ENCODE measurements around the gene QRSL1. TPM values are rescaled to one million over a fixed set of nuclear protein-coding genes. Genes with fewer than 3 reads are reported as not detected.
A peak's percentile ranks its signal among the peaks of the same experiment; 100 is the strongest.
"Not testable (repeated sequence)": the region's sequence is repeated elsewhere in the genome, so short reads cannot be mapped to it uniquely, and the experiment has no call there.

The QRSL1 gene
- total RNA-seq, 2 donors from 2014 or later = 6.1 to 9.4 TPM

DNA sequence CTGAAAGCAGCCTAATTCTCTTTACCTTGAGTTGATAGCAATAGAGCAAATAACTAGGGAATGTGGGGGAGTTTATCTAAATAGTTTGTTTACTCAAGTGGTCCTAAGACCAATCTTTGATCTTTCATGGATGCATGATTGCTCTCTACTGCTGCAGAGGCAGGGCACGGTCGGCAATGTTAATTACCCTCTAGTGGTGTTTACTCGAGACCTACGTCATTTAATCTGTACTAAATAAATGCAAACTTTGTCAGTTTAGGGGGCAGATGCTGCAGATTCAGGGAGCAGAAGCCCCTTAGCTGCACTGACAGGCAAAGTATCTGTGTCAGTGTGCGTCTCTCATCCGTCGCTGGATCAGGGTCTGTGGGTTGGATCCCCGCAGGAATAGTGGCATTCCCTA lies 7.0 kb upstream of the QRSL1 start:
- intact Hi-C loops (cut with DNase I) = no loop called here
- no peak for DNase-seq (ENCODE audit: low spot score)
- 92% methylated on average over 8 of the region's 8 CpGs for WGBS
- TF ChIP-seq, protein P1, sequence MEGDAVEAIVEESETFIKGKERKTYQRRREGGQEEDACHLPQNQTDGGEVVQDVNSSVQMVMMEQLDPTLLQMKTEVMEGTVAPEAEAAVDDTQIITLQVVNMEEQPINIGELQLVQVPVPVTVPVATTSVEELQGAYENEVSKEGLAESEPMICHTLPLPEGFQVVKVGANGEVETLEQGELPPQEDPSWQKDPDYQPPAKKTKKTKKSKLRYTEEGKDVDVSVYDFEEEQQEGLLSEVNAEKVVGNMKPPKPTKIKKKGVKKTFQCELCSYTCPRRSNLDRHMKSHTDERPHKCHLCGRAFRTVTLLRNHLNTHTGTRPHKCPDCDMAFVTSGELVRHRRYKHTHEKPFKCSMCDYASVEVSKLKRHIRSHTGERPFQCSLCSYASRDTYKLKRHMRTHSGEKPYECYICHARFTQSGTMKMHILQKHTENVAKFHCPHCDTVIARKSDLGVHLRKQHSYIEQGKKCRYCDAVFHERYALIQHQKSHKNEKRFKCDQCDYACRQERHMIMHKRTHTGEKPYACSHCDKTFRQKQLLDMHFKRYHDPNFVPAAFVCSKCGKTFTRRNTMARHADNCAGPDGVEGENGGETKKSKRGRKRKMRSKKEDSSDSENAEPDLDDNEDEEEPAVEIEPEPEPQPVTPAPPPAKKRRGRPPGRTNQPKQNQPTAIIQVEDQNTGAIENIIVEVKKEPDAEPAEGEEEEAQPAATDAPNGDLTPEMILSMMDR (IDR thresholded peaks at IDR 0.05) = no peak
- TF ChIP-seq POLR2AphosphoS5 (IDR thresholded peaks at IDR 0.05) = no peak
- no peak for TF ChIP-seq POLR2A (IDR thresholded peaks at IDR 0.05)
- H3K4me3 ChIP-seq = no peak overlapping the region
- no peaks in the 10 kb centered on the region for H3K27me3 ChIP-seq (replicated peaks; ENCODE audit: insufficient read depth)
- H3K36me3 ChIP-seq = no peaks in the 10 kb centered on the region
- H3K4me1 ChIP-seq (replicated peaks) = no peaks in the 10 kb centered on the region
- H3K9me3 ChIP-seq = no peaks in the 10 kb centered on the region
- no peak overlapping the region for H3K27ac ChIP-seq

DNA sequence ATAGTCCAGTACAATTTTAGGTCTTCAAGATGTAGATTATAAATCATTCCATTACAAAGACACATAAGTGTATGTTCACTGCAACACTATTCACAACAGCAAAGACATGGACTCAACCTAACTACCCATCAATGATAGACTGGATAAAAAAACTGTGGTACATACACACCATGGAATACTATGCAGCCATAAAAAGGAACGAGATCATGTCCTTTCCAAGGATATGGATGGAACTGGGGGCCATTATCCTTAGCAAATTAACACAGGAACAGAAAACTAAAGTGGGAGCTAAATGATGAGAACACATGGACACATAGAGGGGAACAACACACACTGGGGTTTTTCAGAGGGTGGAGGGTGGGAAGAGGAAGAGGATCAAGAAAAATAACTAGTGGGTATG lies 6.3 kb upstream of the QRSL1 start:
- H3K4me1 ChIP-seq (replicated peaks) = no peaks in the 10 kb centered on the region
- no peaks in the 10 kb centered on the region for H3K27me3 ChIP-seq (replicated peaks; ENCODE audit: insufficient read depth)
- 90% methylated on average over 1 of the region's 1 CpG for WGBS
- H3K27ac ChIP-seq = no peak overlapping the region
- no peaks in the 10 kb centered on the region for H3K9me3 ChIP-seq
- intact Hi-C loops (cut with DNase I) = no loop called here
- no peak for DNase-seq (ENCODE audit: low spot score)
- TF ChIP-seq POLR2AphosphoS5 (IDR thresholded peaks at IDR 0.05) = no peak
- TF ChIP-seq, protein P1 (IDR thresholded peaks at IDR 0.05) = no peak
- TF ChIP-seq POLR2A (IDR thresholded peaks at IDR 0.05) = no peak
- H3K36me3 ChIP-seq = no peaks in the 10 kb centered on the region
- H3K4me3 ChIP-seq = no peak overlapping the region

DNA sequence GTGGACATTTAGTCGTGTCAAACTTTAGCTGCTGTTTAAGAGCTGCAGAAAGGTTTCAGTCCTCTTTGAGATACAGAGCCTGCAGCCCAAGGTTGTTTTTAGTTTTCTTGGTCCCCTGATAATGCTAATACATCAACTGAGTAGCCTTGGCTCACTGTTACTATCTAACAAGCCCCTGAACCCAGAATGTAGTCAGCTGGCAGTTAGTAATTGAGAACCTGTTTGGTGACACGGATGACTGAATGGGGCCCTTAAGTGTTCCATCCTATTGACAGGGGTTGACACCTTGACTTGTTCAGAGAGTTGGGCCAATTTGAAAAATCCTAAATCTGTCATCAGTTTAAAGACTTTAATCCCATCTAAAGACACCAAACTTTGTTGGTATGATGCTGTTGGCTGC lies 2.9 kb upstream of the QRSL1 start:
- no peaks in the 10 kb centered on the region for H3K9me3 ChIP-seq
- H3K4me1 ChIP-seq (replicated peaks) = no peaks in the 10 kb centered on the region
- no peaks in the 10 kb centered on the region for H3K27me3 ChIP-seq (replicated peaks; ENCODE audit: insufficient read depth)
- no peak overlapping the region for H3K4me3 ChIP-seq
- DNase-seq (ENCODE audit: low spot score) = no peak
- H3K27ac ChIP-seq = no peak overlapping the region
- H3K36me3 ChIP-seq = no peaks in the 10 kb centered on the region
- TF ChIP-seq, protein P1 (IDR thresholded peaks at IDR 0.05) = no peak
- TF ChIP-seq POLR2AphosphoS5 (IDR thresholded peaks at IDR 0.05) (no peak), POLR2A (IDR thresholded peaks at IDR 0.05) (no peak)
- intact Hi-C loops (cut with DNase I) = no loop called here
- 18% methylated on average over 2 of the region's 2 CpGs for WGBS

DNA sequence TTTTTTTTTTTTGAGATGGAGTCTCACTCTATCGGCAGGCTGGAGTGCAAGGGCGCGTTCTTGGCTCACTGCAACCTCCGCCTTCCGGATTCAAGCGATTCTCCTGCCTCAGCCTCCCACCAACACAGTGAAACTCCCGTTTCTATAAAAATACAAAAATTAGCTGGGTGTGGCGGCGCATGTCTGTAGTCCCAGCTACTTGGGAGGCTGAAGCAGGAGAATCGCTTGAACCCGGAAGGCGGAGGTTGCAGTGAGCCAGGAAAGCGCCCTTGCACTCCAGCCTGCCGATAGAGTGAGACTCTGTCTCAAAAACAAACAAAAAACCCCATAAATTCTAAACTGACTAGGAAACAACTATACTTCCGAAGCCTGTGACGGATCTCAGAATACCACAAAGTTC lies 1.6 kb upstream of the QRSL1 start:
- H3K9me3 ChIP-seq; H3K27ac ChIP-seq; H3K27me3 ChIP-seq (replicated peaks; ENCODE audit: insufficient read depth); H3K4me1 ChIP-seq (replicated peaks); H3K36me3 ChIP-seq; intact Hi-C loops (cut with DNase I); H3K4me3 ChIP-seq; DNase-seq (ENCODE audit: low spot score): not testable (repeated sequence)
- 87% methylated on average over 16 of the region's 16 CpGs for WGBS

DNA sequence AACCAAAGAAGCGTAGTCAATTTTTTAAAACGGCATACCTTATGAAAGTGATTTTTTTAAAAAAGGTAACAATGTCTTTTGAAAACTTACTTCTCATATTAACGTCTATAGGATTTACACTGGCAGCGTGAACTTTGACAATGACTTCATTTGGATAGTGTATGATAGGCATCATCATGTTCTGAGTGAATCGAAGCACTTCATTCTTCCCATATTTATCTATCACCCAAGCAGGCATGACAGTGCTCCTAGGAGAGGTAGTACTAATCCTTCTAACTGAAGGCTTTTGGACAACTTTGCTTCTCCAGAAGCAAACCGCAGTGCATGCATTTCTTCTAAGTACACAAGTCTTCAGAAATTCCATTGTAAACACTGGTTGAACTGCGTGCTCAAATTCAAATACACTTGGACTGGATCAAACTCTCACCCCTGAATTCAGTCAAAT lies 698 bp upstream of the QRSL1 start:
- H3K4me3 ChIP-seq = peak overlapping the region; percentile 82 to 89
- no peak for DNase-seq (ENCODE audit: low spot score)
- no peaks in the 10 kb centered on the region for H3K36me3 ChIP-seq
- H3K27ac ChIP-seq = peak overlapping the region; percentile 69 to 75
- no peaks in the 10 kb centered on the region for H3K4me1 ChIP-seq (replicated peaks)
- H3K27me3 ChIP-seq (replicated peaks; ENCODE audit: insufficient read depth) = no peaks in the 10 kb centered on the region
- 23% methylated on average over 7 of the region's 7 CpGs for WGBS
- TF ChIP-seq POLR2AphosphoS5 (IDR thresholded peaks at IDR 0.05) (no peak), POLR2A (IDR thresholded peaks at IDR 0.05) (no peak)
- TF ChIP-seq, protein P1 (IDR thresholded peaks at IDR 0.05) = no peak
- intact Hi-C loops (cut with DNase I) = no loop called here
- no peaks in the 10 kb centered on the region for H3K9me3 ChIP-seq

All from prostate gland (tissue), 2 donors.